ENCODE data around the gene KIF16B. TPM values are rescaled to one million over a fixed set of nuclear protein-coding genes. Genes with fewer than 3 reads are reported as not detected.

KIF16B gene
- total and polyA plus RNA-seq, 4 donors: 5.9 to 20.3 (median 9.6) TPM

DNA sequence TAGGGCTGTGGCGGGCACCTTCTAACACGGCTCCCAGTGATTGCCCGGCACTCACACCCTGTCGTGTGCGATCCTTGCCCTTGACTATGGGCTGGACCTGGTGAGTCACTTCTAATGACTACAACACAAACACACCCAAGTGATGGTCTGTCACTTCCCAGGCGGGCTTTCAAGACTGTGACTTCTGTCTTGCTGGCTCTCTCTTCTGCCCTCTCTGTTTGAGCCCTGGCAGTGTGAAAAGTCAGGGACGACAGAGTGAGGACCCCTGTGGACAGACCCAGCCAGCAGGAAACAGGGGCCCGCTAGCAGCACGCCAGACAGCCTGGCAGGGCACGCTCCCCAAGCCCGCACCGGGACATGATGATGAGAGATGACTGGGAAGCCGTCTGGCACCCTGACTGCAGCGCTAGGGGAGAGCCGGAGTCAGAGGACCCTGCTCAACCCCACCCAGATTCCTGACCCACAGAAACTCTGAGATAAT, 43.0 kb downstream of the KIF16B start:
- Histone ChIP-seq H3K4me1 (ENCODE audit: control insufficient read depth in 5 of 5, insufficient read depth in 5 of 5, low read length in 5 of 5) (peaks cover 0 to 3% (median 2%) of the 10 kb centered on the region in 5 donors), H3K4me3 (no peak overlapping the region), H3K27ac (ENCODE audit: low read depth in 1 of 2, low read length in 1 of 2) (no peak overlapping the region), H3K36me3 (ENCODE audit: control insufficient read depth in 4 of 4, insufficient read depth in 4 of 4, low read length in 4 of 4) (peaks cover 0 to 4% (median 2%) of the 10 kb centered on the region in 4 donors), H3K9me3 (ENCODE audit: control insufficient read depth in 4 of 4, insufficient read depth in 3 of 4, low read length in 3 of 4) (no peaks in the 10 kb centered on the region), H3K27me3 (ENCODE audit: control insufficient read depth in 3 of 3, insufficient read depth in 3 of 3, low read length in 2 of 3) (no peaks in the 10 kb centered on the region), H3K9ac (ENCODE audit: insufficient read depth in 1 of 2, low read length in 2 of 2) (no peak overlapping the region)
- ATAC-seq (ENCODE audit: insufficient read depth, low FRiP score): no peak
- DNase-seq: no peak
- TF ChIP-seq, protein P1, sequence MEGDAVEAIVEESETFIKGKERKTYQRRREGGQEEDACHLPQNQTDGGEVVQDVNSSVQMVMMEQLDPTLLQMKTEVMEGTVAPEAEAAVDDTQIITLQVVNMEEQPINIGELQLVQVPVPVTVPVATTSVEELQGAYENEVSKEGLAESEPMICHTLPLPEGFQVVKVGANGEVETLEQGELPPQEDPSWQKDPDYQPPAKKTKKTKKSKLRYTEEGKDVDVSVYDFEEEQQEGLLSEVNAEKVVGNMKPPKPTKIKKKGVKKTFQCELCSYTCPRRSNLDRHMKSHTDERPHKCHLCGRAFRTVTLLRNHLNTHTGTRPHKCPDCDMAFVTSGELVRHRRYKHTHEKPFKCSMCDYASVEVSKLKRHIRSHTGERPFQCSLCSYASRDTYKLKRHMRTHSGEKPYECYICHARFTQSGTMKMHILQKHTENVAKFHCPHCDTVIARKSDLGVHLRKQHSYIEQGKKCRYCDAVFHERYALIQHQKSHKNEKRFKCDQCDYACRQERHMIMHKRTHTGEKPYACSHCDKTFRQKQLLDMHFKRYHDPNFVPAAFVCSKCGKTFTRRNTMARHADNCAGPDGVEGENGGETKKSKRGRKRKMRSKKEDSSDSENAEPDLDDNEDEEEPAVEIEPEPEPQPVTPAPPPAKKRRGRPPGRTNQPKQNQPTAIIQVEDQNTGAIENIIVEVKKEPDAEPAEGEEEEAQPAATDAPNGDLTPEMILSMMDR (IDR thresholded peaks at IDR 0.05; ENCODE audit: control extremely low read depth, extremely low read depth): no peak
- WGBS, 2 donors: 91 to 93% methylated on average over 15 of the region's 15 CpGs

DNA sequence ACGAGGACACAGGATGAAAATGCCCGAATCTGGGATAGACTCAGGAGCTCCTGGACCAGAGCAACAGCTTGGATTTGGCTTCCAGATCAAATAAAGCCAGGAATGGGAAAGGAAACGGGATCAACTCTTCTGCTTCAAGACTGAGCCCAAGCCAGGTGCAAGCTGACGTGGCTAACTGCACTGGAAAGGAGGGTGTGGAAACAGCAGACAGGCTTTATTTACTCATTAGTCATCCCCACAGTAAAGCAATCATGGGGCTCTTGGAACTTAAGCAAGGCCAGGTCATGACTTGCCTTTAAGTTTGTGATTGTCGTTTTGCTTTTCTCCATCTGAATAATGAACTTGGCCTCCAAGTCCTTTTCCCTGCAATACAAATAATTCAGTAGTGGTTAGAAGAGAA, 45.2 kb downstream of the KIF16B start:
- TF ChIP-seq, protein P1 (IDR thresholded peaks at IDR 0.05; ENCODE audit: control extremely low read depth, extremely low read depth): no peak
- DNase-seq (no peak), ATAC-seq (ENCODE audit: insufficient read depth, low FRiP score) (peak; percentile 62)
- Histone ChIP-seq H3K36me3 (ENCODE audit: control insufficient read depth in 4 of 4, insufficient read depth in 4 of 4, low read length in 4 of 4) (peaks cover 0 to 6% (median 2%) of the 10 kb centered on the region in 4 donors), H3K27me3 (ENCODE audit: control insufficient read depth in 3 of 3, insufficient read depth in 3 of 3, low read length in 2 of 3) (no peaks in the 10 kb centered on the region), H3K4me1 (ENCODE audit: control insufficient read depth in 5 of 5, insufficient read depth in 5 of 5, low read length in 5 of 5) (peaks cover 0 to 2% (median 0%) of the 10 kb centered on the region in 5 donors), H3K9me3 (ENCODE audit: control insufficient read depth in 4 of 4, insufficient read depth in 3 of 4, low read length in 3 of 4) (peaks cover 0 to 1% (median 0%) of the 10 kb centered on the region in 4 donors), H3K27ac (ENCODE audit: low read depth in 1 of 2, low read length in 1 of 2) (no peak overlapping the region), H3K4me3 (no peak overlapping the region), H3K9ac (ENCODE audit: insufficient read depth in 1 of 2, low read length in 2 of 2) (no peak overlapping the region)
- WGBS, 2 donors: 56 to 79% methylated on average over 5 of the region's 5 CpGs

DNA sequence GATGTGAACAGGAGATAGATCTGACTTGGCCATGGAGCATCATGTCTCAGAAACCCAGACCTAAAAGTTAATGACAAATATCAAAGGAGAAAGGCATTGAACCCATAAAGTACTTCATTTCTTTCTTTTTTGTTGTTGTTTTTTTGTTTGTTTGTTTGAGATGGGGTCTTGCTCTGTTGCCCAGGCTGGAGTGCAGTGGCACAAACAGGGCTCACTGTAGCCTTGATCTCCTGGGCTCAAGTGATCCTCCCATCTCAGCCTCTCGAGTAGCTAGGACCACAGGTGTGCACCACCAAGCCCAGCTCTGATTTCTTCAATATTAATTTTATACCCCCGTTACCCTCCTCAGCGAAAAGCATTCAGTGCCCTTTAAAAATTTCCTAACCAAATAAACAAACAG, 45.8 kb downstream of the KIF16B start:
- H3K27ac ChIP-seq (ENCODE audit: low read depth in 1 of 2, low read length in 1 of 2): no peak overlapping the region
- ATAC-seq (ENCODE audit: insufficient read depth, low FRiP score) (no peak), DNase-seq (no peak)
- peaks cover 0 to 1% (median 0%) of the 10 kb centered on the region in 4 donors for H3K9me3 ChIP-seq (ENCODE audit: control insufficient read depth in 4 of 4, insufficient read depth in 3 of 4, low read length in 3 of 4)
- H3K4me1 ChIP-seq (ENCODE audit: control insufficient read depth in 5 of 5, insufficient read depth in 5 of 5, low read length in 5 of 5): peaks cover 0 to 2% (median 0%) of the 10 kb centered on the region in 5 donors
- WGBS, 2 donors: 96 to 98% methylated on average over 3 of the region's 3 CpGs
- H3K27me3 ChIP-seq (ENCODE audit: control insufficient read depth in 3 of 3, insufficient read depth in 3 of 3, low read length in 2 of 3): no peaks in the 10 kb centered on the region
- H3K36me3 ChIP-seq (ENCODE audit: control insufficient read depth in 4 of 4, insufficient read depth in 4 of 4, low read length in 4 of 4): peaks cover 0 to 6% (median 2%) of the 10 kb centered on the region in 4 donors
- no peak overlapping the region for H3K4me3 ChIP-seq
- no peak overlapping the region for H3K9ac ChIP-seq (ENCODE audit: insufficient read depth in 1 of 2, low read length in 2 of 2)
- TF ChIP-seq, protein P1 (IDR thresholded peaks at IDR 0.05; ENCODE audit: control extremely low read depth, extremely low read depth): no peak
